Stimulated activated CD4-positive, alpha-beta T cell treated with anti-CD3 and anti-CD28 coated beads, Interleukin-15, amount 100 ng/mL, for 1 hour (primary cell): ENCODE data around the gene SH3BP5.

Experiments
- DNase-seq, 2 donors: peaks; one replicate each; pipeline ENCODE4 v3.0.0-alpha.2; 2020; ENCODE audit warnings: low read depth in 1 of 2, low spot score in 1 of 2

The SH3BP5 gene

DNA sequence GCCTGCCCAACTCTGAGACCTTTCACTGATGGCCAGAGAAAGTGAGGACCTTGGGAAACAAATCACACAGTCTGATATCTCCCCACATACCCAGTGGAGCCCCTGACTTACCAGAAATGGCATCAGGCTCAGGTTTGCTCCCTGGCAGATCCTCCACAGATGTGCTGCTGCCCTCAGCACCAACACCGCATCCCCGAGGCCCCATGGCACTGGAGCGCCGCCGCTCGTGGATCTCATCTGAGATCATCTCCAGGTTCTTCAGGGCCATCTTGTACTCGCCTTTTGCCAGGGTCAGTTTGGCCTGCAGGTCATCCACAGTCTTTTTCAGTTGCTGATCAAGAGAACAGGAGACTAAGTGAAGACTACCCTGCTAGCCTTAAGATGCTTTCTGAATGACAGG is 73.7 kb downstream of the SH3BP5 start:
- DNase-seq: no peak

GRCh38 chr3:15256861-15257341 is 75.5 kb downstream of the SH3BP5 start:
- no peak for DNase-seq

DNA sequence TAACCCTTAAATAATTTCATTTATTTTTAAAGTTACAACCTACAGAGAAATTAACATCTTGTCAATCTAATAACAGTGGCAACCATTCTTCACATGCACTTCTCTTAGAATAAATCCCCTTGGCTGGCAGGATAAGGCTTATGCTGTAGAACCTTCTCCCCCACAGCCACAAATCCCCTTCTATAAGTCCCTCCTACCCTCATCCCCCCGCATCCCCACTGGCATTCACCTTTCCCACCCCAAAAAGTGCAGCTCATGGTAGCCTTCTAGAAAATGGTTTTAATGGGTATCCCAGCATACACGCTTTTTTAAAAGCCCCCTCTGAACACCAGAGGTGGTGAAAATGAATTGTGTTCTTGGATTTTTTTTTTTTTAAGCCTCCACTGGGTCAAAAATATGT is 77.2 kb downstream of the SH3BP5 start:
- no peak for DNase-seq

GRCh38 chr3:15253023-15253697 is 79.2 kb downstream of the SH3BP5 start:
- DNase-seq: no peak

- DNase-seq: no peak
Observed at GRCh38 chr3:15246186-15246585, 86.2 kb downstream of the SH3BP5 start.

- no peak for DNase-seq
Observed at GRCh38 chr3:15243822-15244482, 88.4 kb downstream of the SH3BP5 start.

GRCh38 chr3:15241341-15241740 is 91.0 kb downstream of the SH3BP5 start:
- DNase-seq: peak in 1 of 2 donors; percentile 10

DNA sequence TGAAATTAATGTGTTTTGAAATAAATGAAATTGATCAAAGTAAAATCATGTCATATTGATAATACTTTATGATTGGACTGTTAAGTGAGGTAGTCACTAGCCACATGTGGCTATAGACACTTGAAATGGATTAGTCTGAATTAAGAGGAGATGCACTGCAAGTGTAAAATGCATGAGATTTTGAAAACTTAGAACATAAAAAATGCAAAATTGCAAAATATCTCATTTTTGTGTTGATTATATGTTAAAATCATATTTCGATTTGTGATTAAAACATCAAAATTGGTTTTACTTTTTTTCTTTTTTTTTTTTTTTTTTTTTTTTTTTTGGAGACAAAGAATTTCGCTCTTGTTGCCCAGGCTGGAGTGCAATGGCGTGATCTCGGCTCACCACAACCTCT is 103.1 kb downstream of the SH3BP5 start:
- no peak for DNase-seq

DNA sequence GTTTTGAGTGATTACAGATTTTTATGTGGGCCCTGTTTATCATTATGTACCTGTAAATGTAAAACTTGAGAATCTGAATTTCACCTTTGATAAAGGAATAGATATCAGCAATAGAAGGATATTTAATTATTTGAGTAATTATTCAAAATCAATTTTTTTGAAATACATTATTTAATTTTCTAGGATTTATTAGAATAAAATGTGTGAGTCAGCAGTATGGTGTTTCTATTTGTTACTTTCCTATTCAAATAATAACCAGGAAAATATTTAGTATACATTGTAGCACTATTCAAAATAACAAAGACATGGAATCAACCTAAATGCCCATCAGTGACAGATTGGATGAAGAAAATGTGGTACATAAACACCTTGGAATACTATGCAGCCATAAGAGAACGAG is 104.2 kb downstream of the SH3BP5 start:
- DNase-seq: no peak

DNA sequence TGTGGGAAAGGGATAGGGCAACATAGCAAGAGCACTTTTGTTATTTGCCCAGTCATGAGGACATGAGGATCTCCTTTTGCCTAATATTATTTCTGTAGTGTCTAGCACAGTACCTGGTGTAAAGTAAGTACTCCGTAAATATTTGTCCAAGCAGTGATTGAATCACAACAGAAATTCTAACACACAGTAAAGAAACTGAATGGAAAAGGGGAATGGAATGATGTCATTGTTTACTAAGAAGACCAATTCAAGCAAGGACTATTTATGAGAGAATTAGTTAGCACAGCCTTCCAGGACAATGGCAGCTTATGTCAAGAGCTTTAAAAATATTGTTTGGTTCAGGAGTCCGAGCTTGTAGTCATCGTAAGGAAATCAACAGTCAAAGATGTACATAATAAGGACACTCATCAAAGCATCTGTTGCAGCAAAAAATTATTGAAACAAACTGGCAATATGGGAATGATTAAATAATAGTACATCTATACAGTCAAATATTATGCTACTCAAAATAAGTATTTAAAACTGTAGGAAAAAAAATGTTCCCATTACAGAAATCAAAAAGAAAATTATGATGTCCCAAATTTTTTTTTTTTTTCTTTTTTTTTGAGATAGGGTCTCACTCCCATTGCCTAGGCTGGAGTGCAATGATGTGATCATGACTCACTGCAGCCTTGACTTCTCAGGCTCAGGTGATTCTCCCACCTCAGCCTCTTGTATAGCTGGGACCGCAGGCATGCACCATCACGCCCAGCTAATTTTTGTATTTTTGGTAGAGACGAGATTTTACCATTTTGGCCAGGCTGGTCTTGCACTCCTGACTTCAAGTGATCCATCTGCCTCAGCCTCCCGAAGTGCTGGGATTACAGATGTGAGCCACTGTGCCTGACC is 108.5 kb downstream of the SH3BP5 start:
- DNase-seq: no peak

- no peak for DNase-seq
Observed at GRCh38 chr3:15221574-15222217, 110.7 kb downstream of the SH3BP5 start.

DNA sequence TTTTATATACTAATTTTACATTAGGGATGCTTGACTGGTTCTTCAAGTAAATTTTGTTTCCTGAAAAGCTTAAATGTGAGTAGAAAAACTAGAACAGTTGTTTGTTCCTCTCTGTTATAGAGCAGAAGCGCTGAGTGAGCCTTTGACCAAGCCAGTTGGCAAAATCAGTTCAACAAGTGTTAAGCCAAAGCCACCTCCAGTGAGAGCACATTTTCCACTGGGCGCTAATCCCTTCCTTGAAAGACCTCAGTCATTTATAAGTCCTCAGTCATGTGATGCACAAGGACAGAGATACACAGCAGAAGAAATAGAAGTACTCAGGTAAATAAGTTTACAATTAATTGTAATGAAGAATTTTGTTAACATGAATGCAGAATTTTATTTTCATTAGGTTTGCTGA is 111.7 kb downstream of the SH3BP5 start:
- DNase-seq: no peak

DNA sequence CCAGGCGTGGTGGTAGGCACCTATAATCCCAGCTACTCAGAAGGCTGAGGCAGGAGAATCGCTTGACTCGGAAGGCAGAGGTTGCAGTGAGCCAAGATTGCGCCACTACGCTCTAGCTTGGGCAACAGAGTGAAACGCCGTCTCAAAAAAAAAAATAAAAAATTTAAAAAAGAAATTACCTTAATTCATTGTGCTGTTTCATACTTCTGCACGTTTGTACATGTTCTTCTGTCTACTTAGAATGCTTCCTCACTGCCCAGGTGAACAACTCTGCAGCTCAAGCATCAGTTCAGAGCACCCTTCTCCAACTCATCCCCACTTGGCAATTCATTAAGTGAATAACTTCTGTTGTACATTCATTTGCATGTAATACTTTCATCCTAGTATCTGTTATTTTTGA is 112.3 kb downstream of the SH3BP5 start:
- DNase-seq: no peak

DNA sequence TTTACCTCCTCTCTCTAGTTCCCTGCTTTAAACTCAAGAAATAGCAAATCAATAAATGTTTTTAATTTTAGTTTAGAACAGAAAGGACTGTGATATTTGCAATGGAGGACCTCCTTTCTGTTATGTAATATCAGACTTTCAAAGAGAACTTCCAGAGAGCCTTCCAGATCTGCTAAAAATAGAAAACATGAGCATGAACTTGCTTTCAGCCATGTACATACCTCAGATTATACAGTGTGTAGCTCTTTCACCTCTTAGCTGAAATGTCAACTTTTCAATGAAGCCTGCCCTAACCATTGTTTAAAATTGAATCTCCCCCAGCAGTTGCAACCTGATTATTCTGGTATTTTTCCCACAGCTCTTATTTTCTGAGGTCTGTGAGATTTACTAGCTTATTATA is 113.7 kb downstream of the SH3BP5 start:
- DNase-seq: no peak

- DNase-seq: no peak
Observed at GRCh38 chr3:15217841-15218267, 114.5 kb downstream of the SH3BP5 start.

DNA sequence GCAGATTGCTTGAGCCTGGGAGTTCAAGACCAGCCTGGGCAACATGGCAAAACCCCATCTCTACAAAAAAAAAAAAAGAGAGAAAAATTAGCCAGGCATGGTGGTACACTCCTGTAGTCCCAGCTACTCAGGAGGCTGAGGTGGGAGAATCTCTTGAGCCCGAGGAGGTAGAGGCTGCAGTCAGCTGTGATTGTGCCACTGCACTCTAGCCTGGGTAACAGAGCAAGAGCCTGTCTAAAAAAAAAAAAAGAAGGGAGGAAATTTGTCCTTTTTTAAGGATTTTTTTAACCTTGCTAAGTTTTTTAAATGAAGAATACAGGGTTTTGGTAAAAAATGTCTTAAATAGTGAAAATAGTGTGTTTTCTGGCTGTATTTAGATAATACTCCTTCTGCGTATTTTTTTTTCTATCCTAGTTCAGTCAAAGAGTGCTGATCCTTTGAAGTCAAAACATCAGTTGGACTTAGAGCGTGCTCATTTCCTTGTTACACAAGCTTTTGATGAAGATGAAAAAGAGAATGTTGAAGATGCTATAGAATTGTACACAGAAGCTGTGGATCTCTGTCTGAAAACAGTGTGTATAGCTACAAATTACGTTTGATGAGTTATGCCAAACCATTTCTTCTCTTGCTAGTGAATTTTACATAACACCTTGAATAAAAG is 115.2 kb downstream of the SH3BP5 start:
- no peak for DNase-seq

- DNase-seq: no peak
Observed at GRCh38 chr3:15216501-15216900, 115.9 kb downstream of the SH3BP5 start.

GRCh38 chr3:15215996-15216395 is 116.4 kb downstream of the SH3BP5 start:
- no peak for DNase-seq

- DNase-seq: no peak
Observed at GRCh38 chr3:15214758-15215157, 117.6 kb downstream of the SH3BP5 start.

GRCh38 chr3:15211937-15212336 is 120.4 kb downstream of the SH3BP5 start:
- no peak for DNase-seq
